Muscle layer of duodenum (tissue), 2 donors: Measurements from ENCODE around the gene SLC2A14.
"Not testable (repeated sequence)": the region's sequence is repeated elsewhere in the genome, so short reads cannot be mapped to it uniquely, and the experiment has no call there.

Experiments used
- H3K27ac ChIP-seq: one replicate; pipeline ENCODE4 v1.7.0; 2013; ENCODE audit warnings: mild to moderate bottlenecking, low read length
- H3K27me3 ChIP-seq: one replicate; pipeline ENCODE4 v1.7.0; 2013; ENCODE audit warnings: low read depth, mild to moderate bottlenecking, control low read depth, low read length
- H3K36me3 ChIP-seq, 2 donors: one replicate each; pipeline ENCODE4 v1.7.0; 2013; ENCODE audit warnings: low read length in 2 of 2, control low read depth in 1 of 2, mild to moderate bottlenecking in 1 of 2; ENCODE audit not compliant: insufficient read depth in 2 of 2, control insufficient read depth in 1 of 2
- H3K4me1 ChIP-seq, 2 donors: one replicate each; pipeline ENCODE4 v1.7.0; 2013; ENCODE audit warnings: low read length in 2 of 2, mild to moderate bottlenecking in 2 of 2, control low read depth in 1 of 2, moderate library complexity in 1 of 2; ENCODE audit not compliant: insufficient read depth in 2 of 2, control insufficient read depth in 1 of 2
- H3K4me3 ChIP-seq, 2 donors: one replicate each; pipeline ENCODE4 v1.7.0; 2013; ENCODE audit warnings: low read length in 2 of 2, low read depth in 1 of 2, mild to moderate bottlenecking in 1 of 2
- H3K9me3 ChIP-seq, 2 donors: one replicate each; pipeline ENCODE4 v1.7.0; 2013; ENCODE audit warnings: low read length in 2 of 2, control low read depth in 1 of 2, mild to moderate bottlenecking in 1 of 2; ENCODE audit not compliant: control insufficient read depth in 1 of 2
- donor health status: healthy.

Gene SLC2A14

GRCh38 chr12:7844116-7844515, 28.6 kb downstream of the SLC2A14 start:
- Histone ChIP-seq H3K27me3 (no peaks in the 10 kb centered on the region), H3K4me3 (no peak overlapping the region), H3K27ac (no peak overlapping the region), H3K36me3 (no peaks in the 10 kb centered on the region), H3K9me3 (no peaks in the 10 kb centered on the region), H3K4me1 (no peaks in the 10 kb centered on the region)

GRCh38 chr12:7843583-7843982, 29.1 kb downstream of the SLC2A14 start:
- not testable (repeated sequence) for H3K36me3 ChIP-seq, H3K9me3 ChIP-seq, H3K4me1 ChIP-seq, H3K4me3 ChIP-seq, H3K27ac ChIP-seq, H3K27me3 ChIP-seq

DNA sequence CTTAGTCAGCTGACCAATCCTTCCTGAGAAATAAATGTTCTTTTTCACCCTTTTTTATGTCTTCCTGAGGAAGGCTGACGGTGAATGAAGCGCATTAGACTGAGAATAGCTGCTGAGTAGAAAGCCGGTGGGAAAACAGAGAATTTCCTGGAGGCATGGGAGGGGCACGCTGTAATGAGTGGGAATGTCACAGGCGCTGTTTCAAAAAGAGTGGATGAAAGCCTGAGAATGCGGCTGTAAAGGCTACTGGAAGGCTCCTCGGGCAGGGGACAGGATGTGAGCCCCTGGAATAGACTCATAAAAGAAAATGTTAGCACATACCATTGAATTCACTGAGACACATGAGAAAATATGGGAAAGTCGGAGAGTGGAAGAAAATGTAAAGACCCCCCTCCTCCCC, 29.6 kb downstream of the SLC2A14 start:
- not testable (repeated sequence) for H3K4me3 ChIP-seq, H3K27ac ChIP-seq, H3K36me3 ChIP-seq, H3K9me3 ChIP-seq, H3K27me3 ChIP-seq, H3K4me1 ChIP-seq

GRCh38 chr12:7842444-7842843, 30.3 kb downstream of the SLC2A14 start:
- not testable (repeated sequence) for H3K9me3 ChIP-seq, H3K4me3 ChIP-seq, H3K36me3 ChIP-seq, H3K4me1 ChIP-seq, H3K27me3 ChIP-seq, H3K27ac ChIP-seq

- not testable (repeated sequence) for H3K4me1 ChIP-seq, H3K27me3 ChIP-seq, H3K36me3 ChIP-seq, H3K4me3 ChIP-seq, H3K27ac ChIP-seq, H3K9me3 ChIP-seq
Observed at GRCh38 chr12:7839848-7840247, 32.9 kb downstream of the SLC2A14 start.

GRCh38 chr12:7839226-7839625, 33.5 kb downstream of the SLC2A14 start:
- not testable (repeated sequence) for H3K36me3 ChIP-seq, H3K27ac ChIP-seq, H3K27me3 ChIP-seq, H3K4me1 ChIP-seq, H3K9me3 ChIP-seq, H3K4me3 ChIP-seq

DNA sequence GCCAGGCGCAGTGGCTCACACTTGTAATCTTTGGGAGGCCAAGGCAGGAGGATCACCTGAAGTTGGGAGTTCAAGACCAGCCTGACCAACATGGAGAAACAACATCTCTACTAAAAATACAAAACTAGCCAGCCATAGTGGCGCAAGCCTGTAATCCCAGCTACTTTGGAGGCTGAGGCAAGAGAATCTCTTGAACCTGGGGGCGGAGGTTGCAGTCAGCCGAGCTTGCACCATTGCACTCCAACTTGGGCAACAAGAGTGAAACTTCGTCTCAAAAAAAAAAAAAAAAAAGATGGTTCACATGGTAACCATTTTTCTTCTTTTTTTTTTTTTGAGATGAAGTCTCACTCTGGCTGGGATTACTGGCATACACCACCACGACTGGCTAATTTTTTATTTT, 35.3 kb downstream of the SLC2A14 start:
- H3K27ac ChIP-seq: no peak overlapping the region
- no peaks in the 10 kb centered on the region for H3K36me3 ChIP-seq
- no peaks in the 10 kb centered on the region for H3K9me3 ChIP-seq
- no peak overlapping the region for H3K4me3 ChIP-seq
- no peaks in the 10 kb centered on the region for H3K4me1 ChIP-seq
- H3K27me3 ChIP-seq: no peaks in the 10 kb centered on the region

GRCh38 chr12:7835766-7836165, 36.9 kb downstream of the SLC2A14 start:
- H3K36me3 ChIP-seq: no peaks in the 10 kb centered on the region
- no peaks in the 10 kb centered on the region for H3K4me1 ChIP-seq

GRCh38 chr12:7835116-7835515, 37.6 kb downstream of the SLC2A14 start:
- H3K27me3 ChIP-seq: no peaks in the 10 kb centered on the region
- H3K27ac ChIP-seq: no peak overlapping the region
- H3K36me3 ChIP-seq: no peaks in the 10 kb centered on the region
- no peak overlapping the region for H3K4me3 ChIP-seq
- no peaks in the 10 kb centered on the region for H3K9me3 ChIP-seq
- no peaks in the 10 kb centered on the region for H3K4me1 ChIP-seq

More at GRCh38 chr12:7835766-7836165, 36.9 kb downstream of the SLC2A14 start:
- no peaks in the 10 kb centered on the region for H3K9me3 ChIP-seq
- no peak overlapping the region for H3K27ac ChIP-seq
- H3K4me3 ChIP-seq: no peak overlapping the region
- no peaks in the 10 kb centered on the region for H3K27me3 ChIP-seq

- Histone ChIP-seq H3K27me3 (no peaks in the 10 kb centered on the region), H3K4me3 (no peak overlapping the region), H3K27ac (no peak overlapping the region), H3K9me3 (no peaks in the 10 kb centered on the region), H3K36me3 (no peaks in the 10 kb centered on the region), H3K4me1 (no peaks in the 10 kb centered on the region)
Observed at GRCh38 chr12:7834701-7835100, 38.0 kb downstream of the SLC2A14 start.

DNA sequence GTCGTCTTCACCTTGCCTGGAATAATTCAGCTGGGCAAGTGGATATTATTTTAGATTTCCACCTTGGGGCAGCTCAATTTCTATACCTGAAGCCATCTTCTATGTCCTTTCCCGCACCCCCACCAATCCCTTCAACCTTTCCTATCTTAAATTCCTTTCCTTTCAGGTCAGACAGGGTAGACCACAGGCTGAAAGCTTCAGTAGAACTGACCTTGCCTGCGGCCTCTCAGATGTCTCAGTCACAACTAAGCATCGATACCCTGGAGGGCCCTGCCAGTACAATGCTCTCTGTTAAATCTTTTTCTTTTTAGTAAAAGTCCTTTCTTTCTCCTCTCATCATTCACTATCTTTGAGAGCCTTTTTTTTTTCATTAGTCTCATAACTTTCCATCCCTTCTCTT, 38.9 kb downstream of the SLC2A14 start:
- Histone ChIP-seq H3K36me3 (no peaks in the 10 kb centered on the region), H3K27ac (no peak overlapping the region), H3K4me1 (no peaks in the 10 kb centered on the region), H3K9me3 (no peaks in the 10 kb centered on the region), H3K4me3 (no peak overlapping the region), H3K27me3 (no peaks in the 10 kb centered on the region)

DNA sequence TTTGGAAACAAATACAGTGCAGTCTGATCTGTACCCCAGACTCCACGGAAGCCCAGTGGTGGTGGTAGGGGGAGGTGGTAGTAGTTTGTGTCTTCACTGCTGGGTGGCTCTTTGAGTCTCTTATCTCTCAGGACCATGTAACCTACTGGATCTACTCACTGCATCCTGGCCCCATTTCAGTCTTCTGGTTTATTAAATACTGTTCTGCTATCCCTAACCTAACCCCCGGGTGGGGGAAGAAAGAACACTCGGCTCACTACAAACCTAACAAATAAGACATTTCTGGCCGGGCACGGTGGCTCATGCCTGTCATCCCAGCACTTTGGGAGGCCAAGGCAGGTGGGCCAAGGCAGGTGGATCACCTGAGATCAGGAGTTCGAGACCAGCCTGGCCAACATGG, 39.5 kb downstream of the SLC2A14 start:
- H3K27ac ChIP-seq, H3K4me1 ChIP-seq, H3K4me3 ChIP-seq, H3K36me3 ChIP-seq, H3K9me3 ChIP-seq, H3K27me3 ChIP-seq: not testable (repeated sequence)
